Measurements from ENCODE around the gene OGFOD3. TPM values are rescaled to one million over a fixed set of nuclear protein-coding genes. Genes with fewer than 3 reads are reported as not detected.

The OGFOD3 gene
- total and polyA plus RNA-seq, 2 donors (not counting 3 experiments of a cell fraction or from before 2014, with no cell fraction given): 31.7 to 34.8 TPM

- ChIA-PET POLR2A (no interaction called here), CTCF (no interaction called here)
- dilution Hi-C loops (cut with MboI; ENCODE audit: extremely low pct_ligation_motif_present, low sequenced_read_pairs) (no loop called here), intact Hi-C loops (cut with micrococcal nuclease) (no loop called here)
- Histone ChIP-seq H3K4me3 (replicated peaks in 1 of 3; ENCODE audit: insufficient read depth in 1 of 3, low read depth in 1 of 3, low read length in 3 of 3) (no peak overlapping the region), H3K27ac (ENCODE audit: insufficient read depth, low read depth, low read length) (no peak overlapping the region), H3K4me2 (ENCODE audit: insufficient read depth, low read length) (no peak overlapping the region), H3K27me3 (ENCODE audit: control insufficient read depth in 2 of 2, insufficient read depth in 2 of 2, low read length in 2 of 2) (no peaks in the 10 kb centered on the region), H3K9ac (replicated peaks; ENCODE audit: extremely low read depth, insufficient read depth, low read length) (no peak overlapping the region), H3K36me3 (ENCODE audit: control insufficient read depth in 2 of 2, extremely low read depth in 1 of 2, insufficient read depth in 2 of 2, low read length in 2 of 2) (no peaks in the 10 kb centered on the region), H3K9me1 (replicated peaks; ENCODE audit: control insufficient read depth, extremely low read depth, insufficient read depth, low read length) (no peaks in the 10 kb centered on the region), H3K79me2 (ENCODE audit: control insufficient read depth, insufficient read depth, low read length) (no peaks in the 10 kb centered on the region), H3K9me3 (replicated peaks; ENCODE audit: control insufficient read depth, insufficient read depth, low read length) (no peaks in the 10 kb centered on the region), H3K4me1 (ENCODE audit: control insufficient read depth, extremely low read depth, insufficient read depth, low read length) (no peaks in the 10 kb centered on the region), H4K20me1 (replicated peaks; ENCODE audit: control insufficient read depth, extremely low read depth, insufficient read depth, low read length) (no peaks in the 10 kb centered on the region), H2AFZ (ENCODE audit: low read depth, low read length) (no peak overlapping the region)
- no peak for DNase-seq (ENCODE audit: low read depth, low spot score)
- FAIRE-seq: no peak
- TF ChIP-seq GATA2 (IDR thresholded peaks at IDR 0.05; ENCODE audit: insufficient read depth, insufficient read length, low read depth, low read length) (no peak), FOS (IDR thresholded peaks at IDR 0.05; ENCODE audit: borderline replicate concordance, insufficient read depth, low read length) (no peak), JUN (IDR thresholded peaks at IDR 0.05; ENCODE audit: borderline replicate concordance, insufficient read depth, insufficient read length, low read depth) (no peak), MYC (IDR thresholded peaks at IDR 0.05; ENCODE audit: low read depth, low read length) (no peak)
- no TSS peak for BruUV-seq (replicated peaks)
Observed at GRCh38 chr17:82389379-82389778, 29.0 kb downstream of the OGFOD3 start.

- H4K20me1 ChIP-seq (replicated peaks; ENCODE audit: control insufficient read depth, extremely low read depth, insufficient read depth, low read length): no peaks in the 10 kb centered on the region
- intact Hi-C loops (cut with micrococcal nuclease): no loop called here
- H3K4me3 ChIP-seq (replicated peaks in 1 of 3; ENCODE audit: insufficient read depth in 1 of 3, low read depth in 1 of 3, low read length in 3 of 3): no peak overlapping the region
- no peak overlapping the region for H3K4me2 ChIP-seq (ENCODE audit: insufficient read depth, low read length)
- no peaks in the 10 kb centered on the region for H3K9me3 ChIP-seq (replicated peaks; ENCODE audit: control insufficient read depth, insufficient read depth, low read length)
- FAIRE-seq (no peak), DNase-seq (ENCODE audit: low read depth, low spot score) (no peak)
- H3K36me3 ChIP-seq (ENCODE audit: control insufficient read depth in 2 of 2, extremely low read depth in 1 of 2, insufficient read depth in 2 of 2, low read length in 2 of 2): no peaks in the 10 kb centered on the region
- no peaks in the 10 kb centered on the region for H3K9me1 ChIP-seq (replicated peaks; ENCODE audit: control insufficient read depth, extremely low read depth, insufficient read depth, low read length)
- no peak overlapping the region for H2AFZ ChIP-seq (ENCODE audit: low read depth, low read length)
- H3K9ac ChIP-seq (replicated peaks; ENCODE audit: extremely low read depth, insufficient read depth, low read length): no peak overlapping the region
- ChIA-PET CTCF (no interaction called here), POLR2A (no interaction called here)
- dilution Hi-C loops (cut with MboI; ENCODE audit: extremely low pct_ligation_motif_present, low sequenced_read_pairs): no loop called here
- H3K4me1 ChIP-seq (ENCODE audit: control insufficient read depth, extremely low read depth, insufficient read depth, low read length): no peaks in the 10 kb centered on the region
- H3K27ac ChIP-seq (ENCODE audit: insufficient read depth, low read depth, low read length): no peak overlapping the region
- H3K27me3 ChIP-seq (ENCODE audit: control insufficient read depth in 2 of 2, insufficient read depth in 2 of 2, low read length in 2 of 2): no peaks in the 10 kb centered on the region
- H3K79me2 ChIP-seq (ENCODE audit: control insufficient read depth, insufficient read depth, low read length): no peaks in the 10 kb centered on the region
- no TSS peak for BruUV-seq (replicated peaks)
- TF ChIP-seq POLR2AphosphoS5 (IDR thresholded peaks at IDR 0.05; ENCODE audit: insufficient read depth, low read depth, low read length) (no peak), EZH2 (IDR thresholded peaks at IDR 0.05; ENCODE audit: borderline replicate concordance, low read depth, low read length, severe bottlenecking) (no peak), FOS (IDR thresholded peaks at IDR 0.05; ENCODE audit: borderline replicate concordance, insufficient read depth, low read length) (no peak), JUN (IDR thresholded peaks at IDR 0.05; ENCODE audit: borderline replicate concordance, insufficient read depth, insufficient read length, low read depth) (no peak), POLR2A (IDR thresholded peaks at IDR 0.05; ENCODE audit: low read depth, low read length) (no peak), MAX (IDR thresholded peaks at IDR 0.05; ENCODE audit: insufficient read depth, insufficient read length) (no peak), GATA2 (IDR thresholded peaks at IDR 0.05; ENCODE audit: insufficient read depth, insufficient read length, low read depth, low read length) (no peak), MYC (IDR thresholded peaks at IDR 0.05; ENCODE audit: low read depth, low read length) (no peak), CTCF (IDR thresholded peaks at IDR 0.05; ENCODE audit: extremely low read depth in 1 of 2, insufficient read depth in 1 of 2, low read depth in 1 of 2, low read length in 2 of 2) (no peak)
Observed at GRCh38 chr17:82388922-82389283, 29.5 kb downstream of the OGFOD3 start.

Data from endothelial cell of umbilical vein (primary cell).